ENCODE results near the gene PABPN1.
A peak's percentile ranks its signal among the peaks of the same experiment; 100 is the strongest.

PABPN1 gene

DNA sequence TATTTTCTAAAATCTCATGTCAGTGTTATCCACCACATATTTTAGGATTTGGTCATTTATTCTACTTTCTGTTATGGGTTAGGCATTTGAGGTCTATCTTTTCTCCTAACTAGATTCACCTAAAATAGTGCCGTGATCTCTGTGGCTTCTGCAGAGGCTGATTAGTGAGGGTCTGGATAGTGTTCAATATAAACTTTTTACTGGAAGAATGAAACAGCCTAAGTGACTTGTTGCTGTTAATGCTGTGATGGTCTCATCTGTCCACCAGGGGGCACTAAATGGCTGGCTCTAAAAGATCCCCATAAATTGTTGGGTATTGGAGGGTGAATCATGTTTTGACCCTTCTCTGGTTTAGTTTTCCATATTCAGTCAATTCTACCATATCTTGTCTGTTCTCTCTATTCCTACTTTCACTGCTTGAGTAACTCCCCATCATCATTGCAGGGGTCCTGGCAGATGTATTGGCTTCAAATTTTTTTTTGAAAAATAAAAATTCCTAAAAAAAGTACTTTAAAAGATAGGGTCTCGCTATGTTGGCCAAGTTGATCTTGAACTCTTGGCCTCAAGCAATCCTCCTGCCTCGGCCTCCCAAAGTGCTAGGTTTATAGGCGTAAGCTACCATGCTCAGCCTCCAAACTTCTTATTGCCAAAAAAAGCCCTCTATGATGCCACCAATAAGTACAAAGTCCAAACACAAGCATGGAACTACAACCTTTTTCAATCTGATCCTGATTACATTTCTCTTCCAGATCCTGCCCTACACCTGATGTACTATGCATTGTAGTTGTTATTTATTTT, 6.9 kb downstream of the PABPN1 start:
- peaks cover 3% of the 10 kb centered on the region for H3K27me3 Mint-ChIP-seq
- peaks cover 20% of the 10 kb centered on the region for H3K4me1 Mint-ChIP-seq (ENCODE audit: low read depth)
- intact Hi-C loops (cut with micrococcal nuclease) = loop anchor here (2.0 to 10.0 kb wide), 2 partner anchors 53 to 63 kb away; no protein-coding TSS in a partner anchor
- no peaks in the 10 kb centered on the region for H3K9me3 Mint-ChIP-seq
- H3K36me3 Mint-ChIP-seq (ENCODE audit: low read depth) = peaks cover 33% of the 10 kb centered on the region
- no peak overlapping the region for H3K27ac Mint-ChIP-seq
- H3K4me3 Mint-ChIP-seq = no peak overlapping the region

DNA sequence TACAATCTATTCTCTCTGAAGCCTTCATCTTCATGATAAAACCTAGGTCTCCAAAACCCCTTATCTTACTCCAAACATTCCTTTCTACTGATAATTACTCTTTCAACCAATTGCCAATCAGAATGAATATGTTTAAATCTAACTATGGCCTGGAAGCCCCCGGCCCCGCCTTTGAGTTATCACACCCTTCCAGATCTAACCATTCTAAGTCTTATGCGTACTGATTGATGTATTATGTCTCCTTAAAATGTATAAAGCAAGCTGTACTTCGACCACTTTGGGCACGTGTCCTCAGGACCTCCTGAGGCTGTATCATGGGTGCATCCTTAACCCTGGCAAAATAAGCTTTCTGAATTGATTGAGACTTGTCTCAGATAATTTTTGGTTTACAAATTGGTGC, 14.4 kb downstream of the PABPN1 start:
- no peak overlapping the region for H3K27ac Mint-ChIP-seq
- intact Hi-C loops (cut with micrococcal nuclease) = no loop called here
- H3K36me3 Mint-ChIP-seq (ENCODE audit: low read depth) = no peaks in the 10 kb centered on the region
- no peaks in the 10 kb centered on the region for H3K4me1 Mint-ChIP-seq (ENCODE audit: low read depth)
- H3K27me3 Mint-ChIP-seq = peaks cover 10% of the 10 kb centered on the region
- H3K9me3 Mint-ChIP-seq = no peaks in the 10 kb centered on the region
- H3K4me3 Mint-ChIP-seq = no peak overlapping the region

DNA sequence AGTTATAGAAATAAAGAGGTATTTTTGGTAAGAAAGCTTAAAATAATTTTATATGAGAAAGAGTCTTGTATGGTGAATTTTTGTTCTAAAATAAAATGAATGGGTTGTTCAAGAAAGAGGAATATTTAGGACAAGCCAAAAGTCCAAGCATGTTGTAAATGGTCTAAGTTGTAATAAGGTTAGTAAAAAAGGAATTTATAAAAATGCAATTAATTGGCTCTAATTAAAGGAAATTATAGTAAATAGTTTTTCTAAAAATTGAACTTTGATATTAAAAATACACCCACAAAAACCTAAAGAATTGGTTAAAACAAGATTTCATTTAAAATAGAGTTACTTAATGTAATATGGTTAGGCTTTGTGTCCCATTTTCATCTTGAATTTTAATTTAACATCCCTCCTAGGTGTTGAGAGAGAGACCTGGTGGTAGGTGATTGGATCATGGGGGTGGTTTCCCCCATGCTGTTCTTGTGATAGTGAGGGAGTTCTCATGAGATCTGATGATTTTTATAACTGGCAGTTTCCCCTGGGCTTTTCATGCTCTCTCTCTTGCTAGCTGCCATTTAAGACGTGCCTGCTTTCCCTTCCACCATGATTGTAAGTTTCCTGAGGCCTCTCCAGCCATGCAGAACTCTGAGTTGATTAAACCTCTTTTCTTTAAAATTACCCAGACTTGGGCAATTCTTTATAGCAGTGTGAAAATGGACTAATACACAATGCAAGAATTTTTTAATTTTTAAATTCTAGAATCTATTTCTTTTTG, 18.4 kb downstream of the PABPN1 start:
- intact Hi-C loops (cut with micrococcal nuclease) = no loop called here

DNA sequence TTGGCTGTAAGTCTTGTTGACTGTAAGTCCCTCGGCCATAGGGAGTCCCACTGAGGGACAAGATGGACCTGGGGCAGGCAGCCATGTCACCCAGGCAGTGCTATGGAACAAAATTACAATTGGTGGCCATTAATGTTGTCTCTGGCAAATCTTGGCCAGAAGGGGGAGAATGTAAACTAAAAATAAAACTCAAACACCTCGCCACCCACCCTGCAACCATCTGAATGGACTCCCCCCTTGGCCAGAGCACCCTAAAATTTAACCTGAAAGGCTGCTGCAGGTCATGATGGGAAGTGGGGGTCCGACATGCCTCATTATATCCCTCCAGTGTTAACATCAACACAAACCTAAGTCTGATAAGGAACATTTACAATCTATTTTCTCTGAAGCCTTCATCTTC, 23.2 kb downstream of the PABPN1 start:
- no peak overlapping the region for H3K4me3 Mint-ChIP-seq
- no peaks in the 10 kb centered on the region for H3K4me1 Mint-ChIP-seq (ENCODE audit: low read depth)
- no peaks in the 10 kb centered on the region for H3K36me3 Mint-ChIP-seq (ENCODE audit: low read depth)
- H3K27me3 Mint-ChIP-seq = peaks cover 10% of the 10 kb centered on the region
- H3K27ac Mint-ChIP-seq = no peak overlapping the region
- H3K9me3 Mint-ChIP-seq = no peaks in the 10 kb centered on the region
- intact Hi-C loops (cut with micrococcal nuclease) = no loop called here

More for the DNA sequence above, 18.4 kb downstream of the PABPN1 start:
- no peaks in the 10 kb centered on the region for H3K9me3 Mint-ChIP-seq
- no peak overlapping the region for H3K27ac Mint-ChIP-seq
- no peaks in the 10 kb centered on the region for H3K4me1 Mint-ChIP-seq (ENCODE audit: low read depth)
- H3K4me3 Mint-ChIP-seq = no peak overlapping the region
- peaks cover 13% of the 10 kb centered on the region for H3K27me3 Mint-ChIP-seq
- no peaks in the 10 kb centered on the region for H3K36me3 Mint-ChIP-seq (ENCODE audit: low read depth)

DNA sequence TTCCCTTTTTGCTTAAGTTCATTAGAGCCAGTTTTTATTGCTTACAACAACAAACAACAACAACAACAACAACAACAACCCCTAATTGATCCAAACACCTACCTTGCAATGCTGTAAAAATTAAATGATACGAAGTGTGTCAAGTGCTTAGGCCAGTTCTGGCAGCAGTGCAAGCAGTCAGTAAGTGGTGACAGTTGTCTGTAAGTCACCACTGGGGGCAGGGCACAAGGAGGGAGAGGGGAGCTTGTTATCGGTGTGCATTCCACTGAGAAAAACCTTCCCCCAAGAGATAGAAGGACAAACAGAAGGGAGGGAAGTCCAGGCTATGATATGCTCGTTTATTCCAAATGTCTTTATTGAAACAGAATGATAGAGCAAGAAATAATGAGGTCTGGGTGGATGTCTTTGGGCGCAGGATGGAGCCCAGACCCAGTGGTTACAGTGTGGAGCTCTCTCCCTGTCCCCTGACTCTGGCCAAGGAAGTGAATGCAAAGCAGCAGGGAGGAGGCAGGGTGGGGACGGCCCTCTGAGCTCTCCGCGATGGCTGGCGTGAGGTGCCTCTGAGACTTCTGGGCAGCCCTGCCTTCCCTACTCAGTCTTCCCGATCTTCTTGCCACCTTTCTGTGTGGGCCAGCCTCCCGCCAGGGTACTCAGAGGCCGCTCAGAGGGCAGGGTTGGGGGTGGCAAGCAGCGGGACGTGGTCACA, 24.9 kb downstream of the PABPN1 start:
- H3K27me3 Mint-ChIP-seq = peaks cover 23% of the 10 kb centered on the region
- no peaks in the 10 kb centered on the region for H3K36me3 Mint-ChIP-seq (ENCODE audit: low read depth)
- H3K4me1 Mint-ChIP-seq (ENCODE audit: low read depth) = no peaks in the 10 kb centered on the region
- no peaks in the 10 kb centered on the region for H3K9me3 Mint-ChIP-seq
- no peak overlapping the region for H3K4me3 Mint-ChIP-seq
- H3K27ac Mint-ChIP-seq = no peak overlapping the region
- intact Hi-C loops (cut with micrococcal nuclease) = no loop called here

DNA sequence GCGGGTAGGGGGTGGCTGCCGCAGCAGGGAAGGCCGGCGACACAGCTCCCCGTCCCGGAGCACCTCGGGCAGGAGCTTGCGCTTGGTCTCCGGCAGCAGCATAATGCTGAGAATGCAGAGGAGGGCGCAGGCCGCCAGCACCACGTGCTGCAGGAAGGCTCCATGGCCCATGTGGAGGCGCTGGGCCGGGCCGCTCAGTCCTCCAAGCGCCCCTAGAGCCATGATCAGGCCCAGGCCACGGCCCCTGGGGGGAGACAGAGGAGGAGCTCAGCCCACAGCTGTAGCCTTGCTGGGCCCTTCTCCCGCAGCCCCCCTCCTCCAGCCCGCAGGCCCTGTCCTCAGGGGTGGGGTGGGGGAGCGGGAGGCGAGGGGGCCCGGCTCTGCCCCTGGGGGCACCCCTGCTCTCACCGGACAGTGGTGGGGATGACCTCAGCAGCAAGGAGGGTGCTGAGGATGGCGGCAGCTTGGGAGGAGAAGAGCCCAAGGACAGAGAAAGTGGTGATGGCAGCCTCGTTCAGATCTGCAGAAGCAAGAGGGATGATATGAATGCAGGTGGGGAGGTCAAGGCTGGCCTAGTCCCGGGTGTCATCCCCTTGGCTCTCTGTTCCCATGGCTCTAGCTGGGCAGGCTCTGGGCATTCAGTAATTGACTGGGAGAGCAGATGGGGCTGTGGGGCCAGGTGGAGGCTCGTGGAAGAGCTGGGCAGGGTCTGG, 25.6 kb downstream of the PABPN1 start:
- no peaks in the 10 kb centered on the region for H3K9me3 Mint-ChIP-seq
- intact Hi-C loops (cut with micrococcal nuclease) = no loop called here
- no peaks in the 10 kb centered on the region for H3K4me1 Mint-ChIP-seq (ENCODE audit: low read depth)
- H3K4me3 Mint-ChIP-seq = no peak overlapping the region
- H3K36me3 Mint-ChIP-seq (ENCODE audit: low read depth) = no peaks in the 10 kb centered on the region
- peaks cover 28% of the 10 kb centered on the region for H3K27me3 Mint-ChIP-seq
- no peak overlapping the region for H3K27ac Mint-ChIP-seq

DNA sequence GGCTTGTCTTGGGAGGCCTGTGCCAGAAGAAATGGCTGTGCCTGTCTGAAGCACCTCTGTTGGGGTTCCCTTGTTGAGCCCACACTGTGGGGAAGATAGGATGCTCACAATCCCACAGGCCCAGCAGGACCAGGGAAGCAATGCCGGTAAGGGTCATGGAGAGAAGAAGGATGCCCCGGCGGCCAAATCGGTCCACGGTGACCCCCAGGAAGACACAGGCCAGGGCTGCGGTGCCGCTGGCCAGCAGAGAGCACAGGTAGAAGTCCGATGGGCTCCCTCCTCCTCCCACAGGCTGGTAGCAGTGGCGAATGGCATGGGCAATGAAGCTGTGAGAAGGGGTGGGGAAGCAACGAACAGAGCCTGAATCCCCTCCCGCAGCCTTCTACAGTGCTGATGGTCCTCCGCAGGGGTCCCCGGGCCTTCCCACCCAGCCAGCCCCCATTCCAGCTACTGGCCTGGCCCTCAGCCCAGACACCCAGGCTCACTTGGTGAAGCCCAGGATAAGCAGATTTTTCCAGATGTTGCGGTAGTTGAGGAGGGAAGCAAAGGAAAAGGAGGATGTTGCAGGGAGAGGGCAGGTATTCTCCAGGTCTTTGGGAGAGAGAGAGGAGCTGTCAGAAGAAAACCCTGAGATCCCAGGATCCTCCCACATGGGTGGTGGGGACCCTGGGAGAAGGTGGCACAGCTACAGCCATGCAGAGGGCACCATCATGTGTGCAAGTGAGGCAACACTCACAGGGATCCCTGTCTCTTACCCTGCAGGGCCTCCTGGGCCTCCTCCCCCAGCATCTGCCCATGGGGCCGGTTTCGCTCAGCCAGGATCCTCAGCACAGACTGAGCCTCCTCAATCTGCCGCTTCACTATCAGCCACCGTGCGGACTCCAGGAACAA, 26.4 kb downstream of the PABPN1 start:
- intact Hi-C loops (cut with micrococcal nuclease) = no loop called here
- Mint-ChIP-seq H3K36me3 (ENCODE audit: low read depth) (no peaks in the 10 kb centered on the region), H3K4me3 (no peak overlapping the region), H3K4me1 (ENCODE audit: low read depth) (no peaks in the 10 kb centered on the region), H3K27me3 (peaks cover 29% of the 10 kb centered on the region), H3K9me3 (no peaks in the 10 kb centered on the region), H3K27ac (no peak overlapping the region)

DNA sequence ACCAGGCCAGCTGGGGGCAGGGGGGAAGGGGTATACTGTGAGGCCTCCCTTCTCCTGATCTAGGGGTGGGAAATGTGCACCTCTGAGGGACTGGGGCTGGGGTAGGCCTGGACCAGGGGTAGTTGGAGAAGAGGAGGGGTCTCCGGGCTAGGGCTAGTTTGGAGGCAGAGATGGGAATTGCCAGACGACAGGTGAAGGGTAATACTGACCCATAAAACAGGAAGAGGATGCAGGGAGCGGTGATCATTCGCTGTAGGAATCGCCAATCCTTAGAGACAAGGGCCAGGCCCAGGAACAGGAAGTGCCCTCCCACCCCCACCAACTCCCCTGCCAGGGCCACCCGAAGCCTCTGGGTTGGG, 27.0 kb downstream of the PABPN1 start:
- H3K27ac Mint-ChIP-seq = no peak overlapping the region
- no peak overlapping the region for H3K4me3 Mint-ChIP-seq
- no peaks in the 10 kb centered on the region for H3K4me1 Mint-ChIP-seq (ENCODE audit: low read depth)
- H3K36me3 Mint-ChIP-seq (ENCODE audit: low read depth) = no peaks in the 10 kb centered on the region
- no peaks in the 10 kb centered on the region for H3K9me3 Mint-ChIP-seq
- H3K27me3 Mint-ChIP-seq = peaks cover 35% of the 10 kb centered on the region
- intact Hi-C loops (cut with micrococcal nuclease) = no loop called here

DNA sequence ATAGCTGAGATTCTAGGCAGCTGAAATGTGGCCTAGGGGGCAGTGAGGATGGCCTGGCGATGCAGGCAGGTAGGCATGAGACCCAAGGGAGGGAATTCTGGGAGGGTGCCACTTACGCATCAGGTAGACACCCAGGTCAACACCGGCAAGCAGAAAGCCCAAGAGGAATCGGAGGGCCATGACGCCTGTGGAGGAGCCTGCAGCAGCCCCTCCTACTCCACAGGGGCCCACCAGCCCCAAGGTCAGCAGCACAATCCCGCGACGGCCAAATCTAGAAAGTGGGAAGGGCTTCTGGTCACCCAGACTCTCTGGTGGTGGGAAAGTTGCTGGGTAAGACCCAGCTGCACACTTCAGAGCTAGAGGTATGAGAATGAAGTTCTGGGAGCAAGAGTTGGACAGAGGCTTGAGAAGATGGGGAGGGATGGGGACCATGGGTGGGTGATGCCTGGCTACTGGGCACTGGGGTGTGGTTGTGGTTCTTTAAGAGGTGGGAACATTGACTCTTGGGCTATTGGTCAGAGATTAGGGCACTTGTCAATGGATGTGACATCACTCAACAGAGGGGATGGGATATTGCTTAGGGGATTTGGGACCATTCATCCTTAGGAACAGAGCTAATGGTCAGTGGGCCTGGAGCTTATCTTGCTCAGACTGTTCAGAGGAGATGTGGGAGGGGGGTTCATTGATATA, 28.0 kb downstream of the PABPN1 start:
- H3K9me3 Mint-ChIP-seq = no peaks in the 10 kb centered on the region
- no peak overlapping the region for H3K4me3 Mint-ChIP-seq
- no peaks in the 10 kb centered on the region for H3K36me3 Mint-ChIP-seq (ENCODE audit: low read depth)
- no peaks in the 10 kb centered on the region for H3K4me1 Mint-ChIP-seq (ENCODE audit: low read depth)
- no peak overlapping the region for H3K27ac Mint-ChIP-seq
- peaks cover 46% of the 10 kb centered on the region for H3K27me3 Mint-ChIP-seq
- intact Hi-C loops (cut with micrococcal nuclease) = no loop called here

DNA sequence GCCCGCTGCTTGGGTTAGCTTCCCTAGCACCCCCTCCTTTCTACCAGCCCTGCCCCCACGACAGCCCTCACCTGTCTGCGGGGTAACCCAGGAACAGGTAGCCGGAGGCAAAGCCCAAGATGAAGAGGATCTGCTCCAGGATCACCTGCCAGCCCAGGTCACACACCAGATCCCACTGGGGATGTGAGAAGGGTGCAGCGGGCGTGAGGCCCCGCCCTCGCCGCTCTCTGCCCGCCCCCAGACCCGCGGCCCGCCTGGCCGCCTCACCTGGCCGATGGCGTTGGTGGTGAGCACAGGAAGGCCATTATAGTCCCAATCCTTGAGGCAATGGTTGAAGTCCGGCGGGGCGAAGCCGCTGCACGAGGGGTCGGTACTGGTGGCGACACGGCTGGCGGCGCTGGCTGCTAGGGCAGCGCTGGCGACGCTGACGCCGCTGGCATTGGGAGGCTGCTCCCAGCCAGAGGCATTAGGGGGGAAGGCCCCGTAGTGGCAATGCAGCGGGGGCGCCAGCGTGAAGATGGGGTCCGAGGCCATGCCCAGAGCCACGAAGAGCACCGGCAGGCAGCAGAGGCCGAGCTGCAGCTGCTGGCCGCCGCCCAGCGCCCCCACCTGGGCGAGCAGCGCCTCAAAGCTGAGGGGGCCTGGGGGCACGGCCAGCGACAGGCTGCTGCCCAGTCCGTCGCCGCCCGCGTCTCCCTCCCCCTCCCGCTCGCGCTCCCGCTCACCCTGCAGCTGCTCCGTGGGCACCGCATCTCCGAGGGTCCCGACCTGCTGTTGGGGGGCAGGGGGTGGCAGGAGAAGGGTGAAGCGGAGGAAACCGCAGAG, 30.6 kb downstream of the PABPN1 start:
- Mint-ChIP-seq H3K27ac (no peak overlapping the region), H3K4me3 (peak overlapping the region; percentile 21), H3K27me3 (peaks cover 58% of the 10 kb centered on the region), H3K9me3 (no peaks in the 10 kb centered on the region), H3K4me1 (ENCODE audit: low read depth) (no peaks in the 10 kb centered on the region), H3K36me3 (ENCODE audit: low read depth) (no peaks in the 10 kb centered on the region)
- intact Hi-C loops (cut with micrococcal nuclease) = no loop called here

DNA sequence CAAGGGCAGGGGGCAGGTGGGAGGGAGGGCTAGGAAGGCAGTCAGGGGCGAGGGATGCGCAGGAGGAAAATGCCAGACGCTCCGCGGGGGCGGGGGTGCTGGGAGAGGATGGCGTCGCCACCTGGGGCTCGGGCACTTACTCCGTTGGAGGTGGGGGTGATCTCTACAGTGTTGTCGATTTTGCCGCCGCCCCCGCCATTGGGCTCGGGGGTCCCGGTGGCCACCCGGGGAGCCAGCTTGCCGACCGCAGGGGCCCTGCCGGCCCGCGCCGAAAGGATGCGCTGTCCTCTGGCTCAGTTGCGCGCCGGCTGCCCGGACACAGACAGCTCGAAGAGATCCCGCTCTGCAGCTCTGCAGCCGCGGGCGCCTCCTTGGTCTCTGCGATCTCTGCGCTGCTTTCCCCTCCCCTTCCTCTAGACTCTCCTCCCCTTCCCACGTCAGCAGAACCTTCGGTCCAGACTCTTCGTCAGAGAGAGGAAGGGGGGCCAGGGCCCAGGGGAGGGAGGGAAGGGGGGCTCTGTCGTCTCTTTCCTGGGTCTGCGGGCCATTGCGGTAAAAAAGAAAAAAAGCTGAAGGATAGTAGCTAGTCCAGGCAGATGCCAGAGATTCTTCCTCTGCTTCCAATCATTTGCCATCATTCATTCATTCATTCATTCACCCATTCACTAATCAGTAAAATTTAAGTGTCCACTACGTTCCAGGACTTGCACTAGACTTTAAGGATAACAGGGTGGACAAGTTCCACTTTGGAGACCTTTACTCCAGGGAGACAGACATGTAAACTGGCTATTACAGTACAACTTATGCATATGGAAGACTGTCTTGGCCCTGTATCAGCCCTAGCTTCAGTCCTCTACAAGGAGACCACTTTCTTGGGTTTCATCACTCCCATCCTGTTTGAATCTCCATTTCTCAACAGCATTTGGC, 31.5 kb downstream of the PABPN1 start, which contains the start of gene SLC22A17:
Gene SLC22A17 (minus strand): TSS at position 382 of the 927 bp plus-strand sequence.
- Mint-ChIP-seq H3K4me3 (peak within 1 kb of the TSS; percentile 21), H3K4me1 (ENCODE audit: low read depth) (no peaks in the 10 kb centered on the region), H3K9me3 (no peaks in the 10 kb centered on the region), H3K27ac (no peak within 1 kb of the TSS), H3K27me3 (peaks cover 58% of the 10 kb centered on the region), H3K36me3 (ENCODE audit: low read depth) (no peaks in the 10 kb centered on the region)
- intact Hi-C loops (cut with micrococcal nuclease) = no loop called here
